NT2/D1 (cell line): ENCODE data around the gene MYO19.
"Not testable (repeated sequence)": the region's sequence is repeated elsewhere in the genome, so short reads cannot be mapped to it uniquely, and the experiment has no call there.

Experiments used
- DNase-seq: peaks from one replicate; pipeline ENCODE4 v3.0.0-alpha.2; 2011; ENCODE audit warnings: low read depth, low spot score
- H3K27me3 ChIP-seq: 2 replicates; pipeline ENCODE4 v1.6.0; 2011; ENCODE audit warnings: mild to moderate bottlenecking; ENCODE audit not compliant: insufficient read length, insufficient read depth
- H3K36me3 ChIP-seq: 2 replicates; pipeline ENCODE4 v1.6.1; 2011; ENCODE audit warnings: mild to moderate bottlenecking, low read length, mixed read lengths; ENCODE audit not compliant: insufficient read depth, insufficient read length
- H3K4me1 ChIP-seq: 2 replicates; pipeline ENCODE4 v1.5.1; 2011; ENCODE audit not compliant: insufficient read depth, insufficient read length
- H3K4me3 ChIP-seq: 2 replicates; pipeline ENCODE4 v1.5.1; 2011; ENCODE audit warnings: low read depth; ENCODE audit not compliant: insufficient read length
- H3K9ac ChIP-seq: 2 replicates; pipeline ENCODE4 v1.6.0; 2011; ENCODE audit warnings: low read depth; ENCODE audit not compliant: insufficient read length
- H3K9me3 ChIP-seq: 2 replicates; pipeline ENCODE4 v1.5.1; 2011; ENCODE audit warnings: mild to moderate bottlenecking, low read length; ENCODE audit not compliant: insufficient read depth
- SUZ12 ChIP-seq: IDR thresholded peaks from 2 replicates; pipeline ENCODE4 v1.6.1; 2011; ENCODE audit not compliant: insufficient read length, insufficient read depth; ENCODE audit errors: extremely low read depth
- YY1 ChIP-seq: IDR thresholded peaks from 2 replicates; pipeline ENCODE4 v1.6.1; 2011; ENCODE audit not compliant: insufficient read length, insufficient read depth
- ZNF274 ChIP-seq: IDR thresholded peaks from 2 replicates; pipeline ENCODE4 v1.6.1; 2011; ENCODE audit warnings: mild to moderate bottlenecking, low read depth, low read length

The MYO19 gene

GRCh38 chr17:36464765-36465088, 69.9 kb downstream of the MYO19 start:
- TF ChIP-seq ZNF274 (no peak), YY1 (no peak), SUZ12 (no peak)
- H3K36me3 ChIP-seq: no peaks in the 10 kb centered on the region
- H3K27me3 ChIP-seq: peaks cover 9% of the 10 kb centered on the region
- no peak overlapping the region for H3K9ac ChIP-seq
- no peak overlapping the region for H3K4me3 ChIP-seq
- no peaks in the 10 kb centered on the region for H3K9me3 ChIP-seq
- no peaks in the 10 kb centered on the region for H3K4me1 ChIP-seq
- DNase-seq: no peak

DNA sequence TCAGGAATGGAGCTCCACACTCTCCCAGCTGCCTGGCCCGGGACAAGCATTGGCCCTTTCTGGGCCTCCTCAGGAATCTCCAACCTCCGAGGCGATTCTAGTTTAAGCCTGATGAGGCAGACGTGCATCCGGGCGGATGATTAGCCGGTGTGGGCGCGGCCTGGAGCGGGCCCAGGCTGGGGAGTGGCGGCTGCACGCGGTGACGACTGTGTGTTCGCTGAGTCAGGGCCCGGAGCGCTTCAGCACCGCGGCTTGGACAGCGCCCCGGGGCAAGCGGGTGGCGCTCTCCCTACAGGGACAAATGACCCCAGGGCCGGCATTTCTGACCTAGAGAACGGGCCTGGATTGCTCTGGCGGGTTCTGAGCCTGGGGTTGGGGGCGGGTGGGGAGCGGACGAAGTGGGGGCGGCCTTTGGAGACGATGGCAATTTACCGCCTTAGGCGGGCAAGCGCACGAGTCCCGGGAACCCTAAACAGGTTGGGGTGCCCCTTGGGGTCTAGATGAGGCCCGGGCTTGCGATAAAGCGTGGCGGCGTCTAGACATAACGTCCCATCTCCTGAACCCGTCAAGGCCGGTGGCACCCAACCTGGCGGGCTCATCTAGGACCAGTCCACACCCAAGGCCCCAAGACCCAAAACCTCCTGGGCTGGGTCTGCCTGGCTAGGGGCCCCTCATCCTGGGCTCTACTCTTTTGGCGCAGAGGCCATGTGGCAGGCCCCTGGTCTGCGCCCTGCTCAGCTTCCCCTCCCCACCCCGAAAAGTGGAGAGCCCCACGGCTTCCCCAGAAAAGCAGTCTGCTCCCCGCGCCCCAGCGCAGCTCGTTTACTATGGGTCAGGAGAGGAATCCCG, 70.5 kb downstream of the MYO19 start:
- Histone ChIP-seq H3K36me3 (no peaks in the 10 kb centered on the region), H3K4me1 (no peaks in the 10 kb centered on the region), H3K4me3 (no peak overlapping the region), H3K27me3 (peaks cover 9% of the 10 kb centered on the region), H3K9me3 (no peaks in the 10 kb centered on the region), H3K9ac (no peak overlapping the region)
- peak; percentile 81 for DNase-seq
- TF ChIP-seq YY1 (no peak), SUZ12 (no peak), ZNF274 (no peak)

GRCh38 chr17:36461330-36462110, 73.1 kb downstream of the MYO19 start:
- DNase-seq: no peak

DNA sequence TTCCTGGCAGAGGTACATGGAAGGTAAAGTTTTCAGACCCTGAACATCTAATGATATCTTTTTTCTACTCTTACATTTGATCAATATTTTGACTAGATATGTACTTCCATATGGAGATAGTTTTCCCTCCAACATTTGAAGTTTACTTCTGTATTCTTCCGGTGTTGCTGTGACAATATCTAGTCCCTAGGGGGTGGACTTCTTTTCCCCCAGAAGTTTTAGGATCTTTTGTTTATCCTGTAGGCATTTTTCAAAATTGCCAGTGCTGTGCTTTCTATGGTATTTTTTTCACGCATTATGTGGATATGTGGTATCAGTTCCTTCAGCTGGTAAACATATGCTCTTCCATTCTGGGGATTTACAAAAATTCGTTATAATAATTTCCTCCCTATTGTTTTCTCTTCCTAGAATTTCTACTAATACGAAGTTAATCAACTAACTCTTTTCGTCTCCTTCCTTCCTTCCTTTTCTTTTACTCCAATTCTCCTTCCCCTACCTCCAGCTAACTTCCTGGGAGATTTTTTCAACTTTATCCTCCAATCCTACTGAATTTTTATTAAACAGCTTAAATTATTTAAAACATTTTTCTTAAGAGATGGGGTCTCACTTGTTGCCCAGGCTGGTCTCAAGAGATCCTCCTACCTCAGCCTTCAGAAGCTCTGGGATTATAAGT, 74.3 kb downstream of the MYO19 start:
- no peaks in the 10 kb centered on the region for H3K9me3 ChIP-seq
- H3K4me1 ChIP-seq: no peaks in the 10 kb centered on the region
- H3K9ac ChIP-seq: no peak overlapping the region
- H3K27me3 ChIP-seq: peaks cover 9% of the 10 kb centered on the region
- TF ChIP-seq SUZ12 (no peak), ZNF274 (no peak), YY1 (no peak)
- H3K4me3 ChIP-seq: no peak overlapping the region
- no peaks in the 10 kb centered on the region for H3K36me3 ChIP-seq
- no peak for DNase-seq

More at GRCh38 chr17:36461330-36462110, 73.1 kb downstream of the MYO19 start:
- Histone ChIP-seq H3K36me3 (no peaks in the 10 kb centered on the region), H3K4me1 (no peaks in the 10 kb centered on the region), H3K4me3 (no peak overlapping the region), H3K9ac (no peak overlapping the region), H3K27me3 (peaks cover 9% of the 10 kb centered on the region), H3K9me3 (no peaks in the 10 kb centered on the region)
- TF ChIP-seq YY1: no peak
- TF ChIP-seq ZNF274: no peak
- no peak for TF ChIP-seq SUZ12

DNA sequence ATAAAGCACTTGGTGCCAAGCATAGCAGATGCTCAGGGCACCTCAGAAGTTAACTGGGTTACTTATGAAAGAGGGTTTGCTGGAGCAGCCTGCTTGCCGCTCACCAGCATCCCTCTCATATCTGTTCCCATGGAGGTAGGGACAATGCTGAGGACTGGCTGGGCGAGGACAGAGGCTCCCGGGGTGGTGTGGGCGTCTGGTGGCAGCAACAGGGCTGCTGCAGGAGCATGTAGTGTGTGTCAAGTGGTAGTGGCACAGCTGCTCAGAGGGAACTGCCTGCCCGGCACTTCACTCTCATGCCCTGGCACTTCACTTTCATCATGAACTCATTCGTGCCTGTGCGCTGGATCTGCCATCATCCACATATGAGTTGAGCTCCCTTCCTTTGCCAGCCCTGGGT, 75.1 kb downstream of the MYO19 start:
- H3K9ac ChIP-seq: no peak overlapping the region
- no peaks in the 10 kb centered on the region for H3K4me1 ChIP-seq
- TF ChIP-seq SUZ12 (no peak), ZNF274 (no peak), YY1 (no peak)
- no peaks in the 10 kb centered on the region for H3K36me3 ChIP-seq
- DNase-seq: no peak
- no peaks in the 10 kb centered on the region for H3K9me3 ChIP-seq
- H3K4me3 ChIP-seq: no peak overlapping the region
- peaks cover 2% of the 10 kb centered on the region for H3K27me3 ChIP-seq

GRCh38 chr17:36459045-36459444, 75.6 kb downstream of the MYO19 start:
- Histone ChIP-seq H3K4me3 (no peak overlapping the region), H3K4me1 (no peaks in the 10 kb centered on the region), H3K9me3 (no peaks in the 10 kb centered on the region), H3K36me3 (no peaks in the 10 kb centered on the region), H3K27me3 (peaks cover 2% of the 10 kb centered on the region), H3K9ac (no peak overlapping the region)
- TF ChIP-seq YY1: no peak
- no peak for TF ChIP-seq ZNF274
- no peak for TF ChIP-seq SUZ12
- DNase-seq: no peak

- DNase-seq, H3K4me1 ChIP-seq, H3K9ac ChIP-seq, H3K9me3 ChIP-seq, H3K4me3 ChIP-seq, H3K36me3 ChIP-seq, H3K27me3 ChIP-seq: not testable (repeated sequence)
Observed at GRCh38 chr17:36457701-36458100, 77.0 kb downstream of the MYO19 start.

DNA sequence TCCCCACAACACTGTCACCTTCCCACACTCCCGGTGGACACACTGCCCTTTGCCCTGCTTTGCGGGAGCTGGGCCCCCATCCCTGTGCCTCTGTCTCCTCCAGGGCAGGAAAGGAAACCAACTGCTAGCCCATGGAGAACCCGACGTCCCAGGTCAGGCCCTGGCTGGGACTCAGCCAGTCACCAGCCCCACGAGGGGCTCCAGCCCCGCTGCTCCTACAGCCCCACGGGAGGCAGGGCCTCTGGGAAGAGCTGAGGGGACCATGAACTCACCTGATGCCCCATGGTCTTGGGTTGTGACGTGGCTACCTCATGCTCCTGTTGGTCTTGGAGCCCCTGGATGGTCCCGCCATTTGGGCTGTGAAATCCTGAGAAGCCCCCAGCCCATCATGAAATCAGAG, 81.8 kb downstream of the MYO19 start:
- not testable (repeated sequence) for H3K4me1 ChIP-seq, H3K9me3 ChIP-seq, H3K36me3 ChIP-seq, H3K9ac ChIP-seq, DNase-seq, H3K4me3 ChIP-seq, H3K27me3 ChIP-seq

GRCh38 chr17:36449997-36450396, 84.7 kb downstream of the MYO19 start:
- not testable (repeated sequence) for DNase-seq, H3K9me3 ChIP-seq, H3K9ac ChIP-seq, H3K4me3 ChIP-seq, H3K36me3 ChIP-seq, H3K4me1 ChIP-seq, H3K27me3 ChIP-seq
